HepG2 (cell line): ENCODE results near the gene TPD52L2. TPM values are rescaled to one million over a fixed set of nuclear protein-coding genes. Genes with fewer than 3 reads are reported as not detected.
A peak's percentile ranks its signal among the peaks of the same experiment; 100 is the strongest.

Experiments
- HOXA7 ChIP-seq: sonication (generic); formaldehyde crosslinking; IDR thresholded peaks from 2 replicates; pipeline ENCODE4 v1.8.1; 2022; ENCODE audit warnings: mild to moderate bottlenecking, missing genetic modification reagents, moderate library complexity
- REST ChIP-seq, 2 experiments: IDR thresholded peaks; 2 replicates each; pipeline ENCODE4 v1.6.1; 2011 to 2012; ENCODE audit warnings: low read length in 2 of 2, borderline replicate concordance in 1 of 2, low read depth in 1 of 2, mild to moderate bottlenecking in 1 of 2, moderate library complexity in 1 of 2
- ZNF121 ChIP-seq: sonication (generic); formaldehyde crosslinking; IDR thresholded peaks from 2 replicates; pipeline ENCODE4 v1.5.0; 2020; ENCODE audit warnings: mild to moderate bottlenecking, missing genetic modification reagents
- ZNF180 ChIP-seq: sonication (generic); formaldehyde crosslinking; IDR thresholded peaks from 2 replicates; pipeline ENCODE4 v1.4.0; 2020; ENCODE audit warnings: low read depth, missing genetic modification reagents, borderline replicate concordance
- ZNF362 ChIP-seq: sonication (generic); formaldehyde crosslinking; IDR thresholded peaks from 2 replicates; pipeline ENCODE4 v1.4.0; 2020; ENCODE audit warnings: missing genetic modification reagents, mild to moderate bottlenecking, borderline replicate concordance
- ZNF407 ChIP-seq: sonication (generic); formaldehyde crosslinking; IDR thresholded peaks from one replicate; pipeline ENCODE4 v1.5.1; 2020; ENCODE audit warnings: mild to moderate bottlenecking, missing genetic modification reagents; ENCODE audit errors: not compliant biosample characterization
- ZNF430 ChIP-seq: sonication (generic); formaldehyde crosslinking; IDR thresholded peaks from 2 replicates; pipeline ENCODE4 v1.9.0; 2021; ENCODE audit warnings: mild to moderate bottlenecking, missing genetic modification reagents
- polyA plus RNA-seq, 8 experiments: library from polyadenylated mRNA; depleted of rRNA in 3 of 8; stranded (reverse) in 7 of 8; unstranded in 1 of 8; fragments of >200 nt; fragmentation: Illumina TruSeq in 4 of 8; extraction: Trizol in 4 of 8; gene quantifications; 2 replicates each; pipeline versions ENCODE4 v1.2.1 to v1.2.3, GENCODE V29; 2011 to 2016; ENCODE audit warnings: low read depth in 4 of 8, missing spikeins in 1 of 8, mixed read lengths in 1 of 8; ENCODE audit not compliant: insufficient read depth in 1 of 8
- total RNA-seq, 5 experiments: library from RNA; depleted of rRNA; stranded (reverse); fragments of >200 nt; fragmentation: Illumina TruSeq; extraction: Trizol; gene quantifications; 2 replicates each; pipeline ENCODE4 v1.2.3, GENCODE V29; 2016; ENCODE audit warnings: low read depth in 1 of 5

TPD52L2 gene
- total and polyA plus RNA-seq, 2 of the 13 experiments (the other 11 are each of a cell fraction or from before 2014, with no cell fraction given): 156 to 184 TPM

GRCh38 chr20:63864978-63865640 is at the start of gene TPD52L2 (continued):
- peak; percentile 95 for TF ChIP-seq ZNF407 (CRISPR knock-in tag)
- peak; percentile 72 for TF ChIP-seq ZNF121 (CRISPR knock-in tag)
- TF ChIP-seq ZNF180 (CRISPR knock-in tag): peak; percentile 94
- TF ChIP-seq HOXA7 (CRISPR knock-in tag): no peak
- TF ChIP-seq REST (IDR thresholded peaks at IDR 0.05; ENCODE audit: borderline replicate concordance in 1 of 2, low read depth in 1 of 2, low read length in 2 of 2): no peak
- TF ChIP-seq ZNF430 (CRISPR knock-in tag): peak; percentile 64; the same call in 1 of the 2 replicates
- TF ChIP-seq ZNF362 (CRISPR knock-in tag): peak; percentile 45; the same call in 1 of the 2 replicates
